Nephron (organoid): ENCODE data around the gene KRCC1.
"Not testable (repeated sequence)": the region's sequence is repeated elsewhere in the genome, so short reads cannot be mapped to it uniquely, and the experiment has no call there.

Source experiments
- H3K27ac Mint-ChIP-seq, 3 experiments: 2 replicates each; pipeline ENCODE4 v1.8.0; 2020; ENCODE audit warnings: mixed read lengths in 3 of 3, mild to moderate bottlenecking in 2 of 3, moderate library complexity in 1 of 3
- H3K27me3 Mint-ChIP-seq: 2 replicates; pipeline ENCODE4 v1.8.0; 2021; ENCODE audit warnings: low read depth, mild to moderate bottlenecking, moderate library complexity, mixed read lengths
- H3K36me3 Mint-ChIP-seq: 2 replicates; pipeline ENCODE4 v1.8.0; 2020; ENCODE audit warnings: low read depth, mixed read lengths
- H3K4me1 Mint-ChIP-seq: 2 replicates; pipeline ENCODE4 v1.8.0; 2020; ENCODE audit warnings: mixed read lengths
- H3K4me3 Mint-ChIP-seq, 3 experiments: 2 replicates each; pipeline ENCODE4 v1.8.0; 2020; ENCODE audit warnings: mild to moderate bottlenecking in 3 of 3, mixed read lengths in 3 of 3, moderate library complexity in 2 of 3
- H3K9me3 Mint-ChIP-seq: 2 replicates; pipeline ENCODE4 v1.8.0; 2020; ENCODE audit warnings: mixed read lengths
- CTCF ChIP-seq, 3 experiments: fragments of 200-600 bp; sonication (generic); IDR thresholded peaks; one replicate each; pipeline ENCODE4 v1.5.0; 2021; ENCODE audit warnings: antibody characterized with exemption in 3 of 3; ENCODE audit not compliant: unreplicated experiment in 3 of 3

KRCC1 gene

GRCh38 chr2:88019985-88020384 is 35.6 kb downstream of the KRCC1 start:
- no peak overlapping the region for H3K4me3 Mint-ChIP-seq
- no peaks in the 10 kb centered on the region for H3K9me3 Mint-ChIP-seq
- peaks cover 23% of the 10 kb centered on the region for H3K4me1 Mint-ChIP-seq
- no peak for TF ChIP-seq CTCF (IDR thresholded peaks at IDR 0.05; ENCODE audit: unreplicated experiment in 3 of 3)
- no peak overlapping the region for H3K27ac Mint-ChIP-seq
- peaks cover 7% of the 10 kb centered on the region for H3K27me3 Mint-ChIP-seq
- H3K36me3 Mint-ChIP-seq: peaks cover 9% of the 10 kb centered on the region

- H3K36me3 Mint-ChIP-seq: peaks cover 4% of the 10 kb centered on the region
- TF ChIP-seq CTCF (IDR thresholded peaks at IDR 0.05; ENCODE audit: unreplicated experiment in 3 of 3): no peak
- H3K9me3 Mint-ChIP-seq: no peaks in the 10 kb centered on the region
- peaks cover 7% of the 10 kb centered on the region for H3K27me3 Mint-ChIP-seq
- peaks cover 23% of the 10 kb centered on the region for H3K4me1 Mint-ChIP-seq
- H3K4me3 Mint-ChIP-seq: no peak overlapping the region
- peak overlapping the region in 1 of 3 experiments; percentile 10 for H3K27ac Mint-ChIP-seq
These were observed 36.7 kb downstream of the KRCC1 start for GRCh38 chr2:88018909-88019308.

- not testable (repeated sequence) for H3K36me3 Mint-ChIP-seq, H3K27me3 Mint-ChIP-seq, H3K9me3 Mint-ChIP-seq
- peak overlapping the region; percentile 95 to 100 (median 95) for H3K4me3 Mint-ChIP-seq
- peak overlapping the region in 1 of 3 experiments; percentile 99 for H3K27ac Mint-ChIP-seq
- peaks cover 23% of the 10 kb centered on the region for H3K4me1 Mint-ChIP-seq
These were observed 37.3 kb downstream of the KRCC1 start for GRCh38 chr2:88018077-88018805.

GRCh38 chr2:88017780-88018038 is 37.9 kb downstream of the KRCC1 start:
- H3K36me3 Mint-ChIP-seq, H3K27me3 Mint-ChIP-seq, H3K9me3 Mint-ChIP-seq: not testable (repeated sequence)
- Mint-ChIP-seq H3K27ac (peak overlapping the region; percentile 66 to 100 (median 99)), H3K4me1 (peaks cover 23% of the 10 kb centered on the region), H3K4me3 (peak overlapping the region; percentile 95 to 100 (median 95))

GRCh38 chr2:88016960-88017779 is 38.4 kb downstream of the KRCC1 start:
- TF ChIP-seq CTCF (IDR thresholded peaks at IDR 0.05; ENCODE audit: unreplicated experiment in 3 of 3): no peak
- Mint-ChIP-seq H3K36me3 (no peaks in the 10 kb centered on the region), H3K4me3 (peak overlapping the region; percentile 95 to 100 (median 95)), H3K4me1 (peaks cover 23% of the 10 kb centered on the region), H3K9me3 (no peaks in the 10 kb centered on the region), H3K27ac (peak overlapping the region; percentile 99 to 100 (median 99)), H3K27me3 (peaks cover 7% of the 10 kb centered on the region)

- no peaks in the 10 kb centered on the region for H3K9me3 Mint-ChIP-seq
These were observed 39.3 kb downstream of the KRCC1 start, which contains the start of gene RNU2-63P for GRCh38 chr2:88016086-88016959. TSS of gene RNU2-63P (minus strand) at chr2:88016547.

More at GRCh38 chr2:88016086-88016959, 39.3 kb downstream of the KRCC1 start, which contains the start of gene RNU2-63P:
- TF ChIP-seq CTCF (IDR thresholded peaks at IDR 0.05; ENCODE audit: unreplicated experiment in 3 of 3): no peak
- H3K27me3 Mint-ChIP-seq: peaks cover 7% of the 10 kb centered on the region
- peaks cover 25% of the 10 kb centered on the region for H3K4me1 Mint-ChIP-seq
- peak within 1 kb of the TSS; percentile 99 to 100 (median 99) for H3K27ac Mint-ChIP-seq
- peak within 1 kb of the TSS; percentile 95 to 100 (median 95) for H3K4me3 Mint-ChIP-seq
- no peaks in the 10 kb centered on the region for H3K36me3 Mint-ChIP-seq
